Stimulated activated CD4-positive, alpha-beta T cell treated with anti-CD3 and anti-CD28 coated beads, Interleukin-2, amount 100 ng/mL, for 48 hours (primary cell): ENCODE results near the gene CAPN15.

Source experiments
- DNase-seq, 2 donors: peaks; one replicate each; pipeline ENCODE4 v3.0.0-alpha.2; 2020

The CAPN15 gene

GRCh38 chr16:563072-563644 is 35.6 kb downstream of the CAPN15 start:
- no peak for DNase-seq

DNA sequence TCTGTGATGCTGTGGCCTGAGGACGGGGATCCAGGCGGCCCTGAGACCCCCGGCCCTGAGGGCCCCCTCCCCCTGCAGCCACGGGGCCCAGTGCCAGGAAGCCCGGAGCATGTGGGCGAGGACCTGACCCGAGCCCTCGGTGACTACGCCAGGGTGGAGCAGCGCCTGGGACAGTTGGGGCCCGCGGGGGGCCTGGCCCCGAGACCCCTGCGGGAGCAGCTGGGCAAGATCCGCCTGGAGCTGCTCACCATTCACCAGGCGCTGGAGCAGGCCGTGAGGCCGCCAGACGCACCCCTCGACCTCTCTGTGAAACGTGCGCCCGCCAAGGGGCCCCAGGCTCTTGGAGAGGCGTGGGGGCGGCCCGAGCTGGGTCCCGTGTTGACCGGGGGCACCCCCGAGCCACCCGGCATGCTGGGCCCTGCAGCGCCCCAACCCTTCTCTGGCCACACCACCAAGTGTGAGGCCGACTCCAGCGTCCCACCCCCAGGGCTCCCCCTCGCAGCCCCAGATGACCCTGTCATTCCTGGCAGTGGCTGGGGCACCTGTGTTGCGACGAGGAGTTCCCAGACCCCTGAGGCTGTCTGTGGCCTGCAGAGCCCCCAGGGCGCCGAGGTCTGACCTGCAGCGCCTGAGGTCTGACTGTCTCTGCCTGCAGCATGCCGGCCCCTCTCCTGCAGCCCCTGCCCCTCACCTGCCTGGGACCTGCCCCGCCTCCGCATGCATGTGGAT is 37.3 kb downstream of the CAPN15 start:
- DNase-seq, result no peak

DNA sequence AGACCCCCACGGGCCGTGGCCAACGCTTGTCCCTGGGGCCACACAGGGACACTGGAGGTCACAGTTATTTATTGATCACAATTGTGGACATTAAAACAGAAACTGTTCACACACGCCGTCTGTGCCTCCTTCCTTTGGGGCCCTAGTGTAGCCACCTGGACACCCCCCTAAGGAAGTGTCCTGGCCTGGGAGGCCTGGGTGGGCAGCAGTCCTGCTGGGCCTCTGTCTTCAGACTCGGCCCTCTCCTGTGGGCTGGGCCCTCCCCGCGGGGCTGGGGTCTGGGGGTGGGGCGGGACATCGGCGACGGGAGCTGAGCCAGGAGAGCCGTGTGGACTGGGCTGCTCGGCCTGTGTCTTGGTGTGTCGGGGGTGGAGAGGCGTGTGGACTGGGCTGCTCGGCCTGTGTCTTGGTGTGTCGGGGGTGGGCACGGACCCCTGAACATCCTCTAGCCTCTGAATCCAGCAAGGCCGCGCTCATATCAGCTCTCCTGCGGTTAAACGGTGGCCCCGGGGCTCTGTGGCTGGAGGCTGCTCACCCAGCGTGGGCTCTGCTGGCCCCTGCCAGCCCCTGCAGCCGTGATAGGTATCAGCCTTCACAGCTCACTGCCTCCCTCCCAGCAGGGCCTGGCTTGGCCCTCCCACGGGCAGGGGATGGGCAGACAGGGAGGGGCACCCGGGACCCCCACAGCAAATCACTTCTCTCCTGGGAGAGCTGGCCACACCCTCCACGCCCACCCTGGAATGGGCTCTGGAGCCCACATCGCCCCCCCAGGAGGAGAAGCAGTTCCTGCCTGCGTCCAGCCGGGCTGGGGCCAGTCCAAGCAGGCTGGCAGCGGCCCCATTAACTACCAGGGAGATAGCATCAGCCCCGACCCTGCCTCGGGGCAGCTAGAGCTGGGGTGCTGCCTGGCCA is 38.2 kb downstream of the CAPN15 start:
- DNase-seq, result no peak

DNA sequence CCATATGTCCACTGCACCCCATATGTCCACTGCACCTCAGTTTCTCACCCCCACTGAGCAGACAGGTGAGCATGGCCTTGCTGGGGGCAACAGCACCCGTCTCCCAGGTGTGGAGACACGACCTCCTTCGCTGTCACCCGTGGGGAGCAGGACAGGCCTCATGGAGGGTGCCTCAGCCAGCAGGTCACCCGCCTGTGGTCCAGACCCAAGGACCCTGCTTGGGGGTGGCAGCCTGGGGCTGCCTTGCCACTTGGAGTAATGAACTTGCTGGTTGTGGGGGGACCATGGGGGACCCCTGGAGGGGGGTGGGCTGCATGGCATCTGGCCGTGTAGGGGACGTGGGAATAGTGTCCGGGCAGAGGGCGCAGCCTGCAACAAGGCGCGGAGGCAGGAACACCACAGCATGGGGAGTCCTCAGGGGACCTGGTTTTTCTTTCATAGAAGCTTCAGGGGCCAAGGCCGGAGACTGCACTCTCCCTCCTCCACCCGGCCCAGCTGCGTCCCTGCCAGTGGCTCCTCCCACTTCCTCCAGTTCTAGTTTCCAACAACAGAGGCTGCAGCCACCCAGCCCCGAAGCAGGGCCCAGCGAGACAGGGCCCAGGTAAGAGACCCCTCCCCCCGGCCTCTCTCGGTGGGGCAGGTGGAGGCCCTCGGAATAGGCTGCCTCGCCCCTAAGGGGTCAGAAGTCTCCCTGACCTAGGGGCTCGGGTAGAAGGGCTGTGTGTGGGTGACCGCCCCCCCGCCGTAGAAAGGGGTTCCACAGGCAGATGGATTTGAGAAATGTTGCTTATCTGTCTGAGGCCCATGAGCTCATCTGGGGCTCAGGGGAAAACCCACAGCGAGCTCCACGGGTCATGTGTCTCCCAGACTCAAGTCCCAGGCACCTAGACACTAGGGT is 39.2 kb downstream of the CAPN15 start, which contains the start of gene NHLRC4:
Gene NHLRC4, plus strand, starts transcription at position 531 of the 898 bp plus-strand sequence. CDS start 1,043 bp downstream, outside the sequence.
- peak; percentile 28 to 37 for DNase-seq

- DNase-seq, result no peak
Observed at GRCh38 chr16:567373-568256, 40.1 kb downstream of the CAPN15 start.

GRCh38 chr16:568401-569258 is 41.1 kb downstream of the CAPN15 start:
- no peak for DNase-seq

DNA sequence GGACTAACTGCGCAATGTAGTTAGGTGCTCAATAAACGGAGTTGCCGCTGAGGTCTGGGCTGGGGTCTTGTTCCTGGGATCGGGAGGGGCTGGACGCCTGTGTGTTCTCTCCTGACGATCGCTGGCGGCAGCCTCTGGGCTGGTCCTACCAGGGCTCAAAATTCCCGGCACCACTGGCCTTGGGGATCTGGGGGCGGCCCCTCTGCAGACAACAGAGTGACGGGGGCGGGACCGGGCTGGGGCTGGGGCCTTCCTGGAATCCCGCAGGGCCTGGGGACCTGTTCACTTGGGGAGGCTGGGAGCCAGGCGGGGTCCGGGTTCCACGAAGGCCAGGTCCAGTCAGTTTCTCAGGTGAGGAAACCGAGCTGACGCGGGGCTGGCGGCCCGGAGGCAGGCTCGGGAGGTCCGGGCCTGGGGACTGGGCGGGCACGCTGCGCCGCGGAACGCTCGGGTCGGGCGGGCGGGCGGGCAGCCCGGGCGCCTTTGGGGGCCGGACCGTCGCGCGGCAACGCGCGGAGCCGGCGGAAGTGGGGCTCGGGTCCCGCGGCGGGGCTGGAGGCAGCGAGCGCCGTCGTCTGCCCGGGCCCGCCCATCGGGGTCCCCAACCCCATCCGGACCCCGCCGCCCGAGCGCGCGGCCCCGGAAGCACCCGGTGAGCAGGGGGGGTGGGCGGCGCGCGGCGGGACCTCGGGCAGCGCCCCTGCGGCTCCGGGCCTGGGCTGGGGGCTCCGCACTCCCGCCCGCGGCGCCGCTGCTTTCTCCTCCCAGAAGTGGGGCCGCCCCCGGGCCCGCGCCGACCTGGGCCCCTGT is 42.1 kb downstream of the CAPN15 start, which contains the start of gene PIGQ:
Gene PIGQ, plus strand, starts transcription at position 524 of the 810 bp plus-strand sequence. CDS start 4,107 bp downstream, outside the sequence.
- DNase-seq, result peak; percentile 50 to 70

- no peak for DNase-seq
Observed at GRCh38 chr16:572865-573650, 45.5 kb downstream of the CAPN15 start.

- no peak for DNase-seq
Observed at GRCh38 chr16:574021-574760, 46.7 kb downstream of the CAPN15 start.

- no peak for DNase-seq
Observed at GRCh38 chr16:575354-576196, 48.1 kb downstream of the CAPN15 start.

- no peak for DNase-seq
Observed at GRCh38 chr16:576197-576822, 48.8 kb downstream of the CAPN15 start.

DNA sequence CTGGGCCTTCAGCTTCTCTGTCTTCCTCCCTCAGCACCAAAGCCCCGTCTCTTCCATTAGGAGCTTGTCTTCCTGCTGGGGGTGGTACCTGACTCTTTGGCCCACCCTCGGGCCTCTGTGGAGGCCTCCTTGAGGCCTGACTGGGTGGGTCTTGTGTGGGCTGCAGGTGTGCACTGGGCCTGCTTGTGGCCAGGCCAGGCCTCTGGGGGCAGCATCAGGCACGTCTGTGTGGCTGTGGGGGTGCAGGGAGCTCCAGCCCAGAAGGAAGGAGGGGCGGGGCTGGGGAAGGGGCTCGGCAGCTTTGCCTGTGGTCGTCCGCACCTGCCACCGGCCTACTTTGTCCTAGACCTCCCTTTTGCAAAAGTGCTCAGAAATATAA is 49.3 kb downstream of the CAPN15 start:
- no peak for DNase-seq

- DNase-seq, result no peak
Observed at GRCh38 chr16:577796-578195, 50.3 kb downstream of the CAPN15 start.

- DNase-seq, result no peak
Observed at GRCh38 chr16:578232-578869, 50.8 kb downstream of the CAPN15 start.

DNA sequence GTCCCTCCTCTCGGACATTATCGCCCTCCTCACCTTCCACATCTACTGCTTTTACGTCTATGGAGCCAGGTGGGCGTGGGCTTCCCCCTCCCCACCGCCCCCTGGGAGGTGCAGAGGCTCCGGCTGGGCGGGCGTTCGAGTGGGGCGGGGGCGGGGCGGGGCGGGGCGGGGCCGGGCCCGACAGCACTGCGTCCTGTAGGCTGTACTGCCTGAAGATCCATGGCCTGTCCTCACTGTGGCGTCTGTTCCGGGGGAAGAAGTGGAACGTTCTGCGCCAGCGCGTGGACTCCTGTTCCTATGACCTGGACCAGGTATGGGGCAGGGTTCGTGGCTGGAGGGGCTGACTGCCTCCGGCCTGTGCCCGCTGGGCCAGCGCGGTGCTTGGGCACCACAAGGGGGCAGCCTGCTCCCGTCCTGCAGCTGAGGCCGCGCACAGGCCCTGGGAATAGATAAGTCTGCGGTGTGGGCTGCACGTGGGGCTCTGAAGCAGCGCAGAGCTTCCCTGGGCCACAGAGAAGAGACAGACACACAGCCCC is 51.4 kb downstream of the CAPN15 start:
- peak; percentile 60 to 64 for DNase-seq
